BE2C (cell line): Measurements from ENCODE around the gene DCANP1.

Source experiments
- DNase-seq: peaks from one replicate; pipeline ENCODE4 v3.0.0-alpha.2; 2020
- H3K27me3 ChIP-seq: fragments of 250-450 bp; sonication (Bioruptor Pico); 2 replicates; pipeline ENCODE4 v1.5.1; 2020; ENCODE audit warnings: mild to moderate bottlenecking
- H3K36me3 ChIP-seq: fragments of 250-450 bp; sonication (Bioruptor Pico); 2 replicates; pipeline ENCODE4 v1.5.1; 2020; ENCODE audit warnings: mild to moderate bottlenecking
- H3K4me1 ChIP-seq: fragments of 250-450 bp; sonication (Bioruptor Pico); 2 replicates; pipeline ENCODE4 v1.5.1; 2020
- H3K4me3 ChIP-seq: 2 replicates; pipeline ENCODE4 v1.5.1; 2011; ENCODE audit warnings: low read depth, low read length
- H3K9me3 ChIP-seq: fragments of 250-450 bp; sonication (Bioruptor Pico); 2 replicates; pipeline ENCODE4 v1.5.1; 2020
- CTCF ChIP-seq: IDR thresholded peaks from 2 replicates; pipeline ENCODE4 v1.5.1; 2012; ENCODE audit warnings: mild to moderate bottlenecking, low read depth, low read length

The DCANP1 gene

GRCh38 chr5:135476615-135477581, 29.8 kb upstream of the DCANP1 start:
- H3K36me3 ChIP-seq: no peaks in the 10 kb centered on the region
- no peaks in the 10 kb centered on the region for H3K9me3 ChIP-seq
- no peak for DNase-seq
- no peak overlapping the region for H3K4me3 ChIP-seq
- TF ChIP-seq CTCF: no peak
- H3K4me1 ChIP-seq: no peaks in the 10 kb centered on the region
- peaks cover 8% of the 10 kb centered on the region for H3K27me3 ChIP-seq

- no peak for DNase-seq
- TF ChIP-seq CTCF: no peak
- no peaks in the 10 kb centered on the region for H3K9me3 ChIP-seq
- H3K4me3 ChIP-seq: no peak overlapping the region
- peaks cover 23% of the 10 kb centered on the region for H3K27me3 ChIP-seq
- no peaks in the 10 kb centered on the region for H3K4me1 ChIP-seq
- H3K36me3 ChIP-seq: no peaks in the 10 kb centered on the region
Measured at GRCh38 chr5:135473956-135474670, 27.0 kb upstream of the DCANP1 start.

- Histone ChIP-seq H3K4me1 (no peaks in the 10 kb centered on the region), H3K27me3 (peaks cover 28% of the 10 kb centered on the region), H3K36me3 (no peaks in the 10 kb centered on the region), H3K4me3 (no peak overlapping the region), H3K9me3 (no peaks in the 10 kb centered on the region)
- no peak for DNase-seq
- TF ChIP-seq CTCF: no peak
Measured at GRCh38 chr5:135472141-135472540, 25.0 kb upstream of the DCANP1 start.

- no peaks in the 10 kb centered on the region for H3K9me3 ChIP-seq
- TF ChIP-seq CTCF: no peak
- H3K4me1 ChIP-seq: no peaks in the 10 kb centered on the region
- no peak for DNase-seq
- H3K36me3 ChIP-seq: no peaks in the 10 kb centered on the region
- H3K27me3 ChIP-seq: peaks cover 28% of the 10 kb centered on the region
- H3K4me3 ChIP-seq: no peak overlapping the region
Measured at GRCh38 chr5:135471726-135472125, 24.6 kb upstream of the DCANP1 start.

- TF ChIP-seq CTCF: no peak
- no peak for DNase-seq
- no peak overlapping the region for H3K4me3 ChIP-seq
- peaks cover 38% of the 10 kb centered on the region for H3K27me3 ChIP-seq
- H3K36me3 ChIP-seq: no peaks in the 10 kb centered on the region
- H3K9me3 ChIP-seq: no peaks in the 10 kb centered on the region
- no peaks in the 10 kb centered on the region for H3K4me1 ChIP-seq
Measured at GRCh38 chr5:135469911-135470310, 22.8 kb upstream of the DCANP1 start.

- Histone ChIP-seq H3K9me3 (no peaks in the 10 kb centered on the region), H3K4me1 (no peaks in the 10 kb centered on the region), H3K36me3 (no peaks in the 10 kb centered on the region), H3K27me3 (peaks cover 45% of the 10 kb centered on the region), H3K4me3 (no peak overlapping the region)
- TF ChIP-seq CTCF: no peak
- DNase-seq: no peak
Measured at GRCh38 chr5:135468541-135468940, 21.4 kb upstream of the DCANP1 start.
